OCI-LY7 (cell line): Measurements from ENCODE around the gene DGLUCY. TPM values are rescaled to one million over a fixed set of nuclear protein-coding genes. Genes with fewer than 3 reads are reported as not detected.

ENCODE experiments used
- BruUV-seq: library from RNA; stranded (reverse); fragments of 400-500 nt; replicated peaks from 2 replicates; lab custom pipeline; 2021; lab: Mats Ljungman, UMichigan
- CTCF ChIA-PET: fragments of 300-600 bp; sonication (Branson Sonifier 250); formaldehyde crosslinking; loops from one replicate; lab custom pipeline; 2022; ENCODE audit warnings: antibody characterized with exemption; ENCODE audit not compliant: unreplicated experiment; lab: Charles Lee
- POLR2A ChIA-PET: fragments of 300-600 bp; sonication (Branson Sonifier 250); formaldehyde crosslinking; loops from one replicate; lab custom pipeline; 2022; ENCODE audit warnings: antibody characterized with exemption; lab: Charles Lee
- DNase-seq: peaks from one replicate; pipeline ENCODE4 v3.0.0-alpha.2; 2015; ENCODE audit warnings: low spot score
- H2AFZ ChIP-seq: fragments of 200-600 bp; sonication (generic), shearing (Covaris generic); 2 replicates; pipeline ENCODE4 v1.6.1; 2014; ENCODE audit warnings: mild to moderate bottlenecking, antibody characterized with exemption, low read length, moderate library complexity
- H3K27ac ChIP-seq: fragments of 200-600 bp; sonication (generic); 2 replicates; pipeline ENCODE4 v1.5.1; 2014; ENCODE audit warnings: mixed run types, low read depth, mild to moderate bottlenecking, moderate library complexity, low read length, inconsistent platforms; ENCODE audit not compliant: poor library complexity, severe bottlenecking
- H3K36me3 ChIP-seq: fragments of 200-600 bp; sonication (generic); 2 replicates; pipeline ENCODE4 v1.6.1; 2014; ENCODE audit warnings: mild to moderate bottlenecking, antibody characterized with exemption, low read length, moderate library complexity, mixed read lengths; ENCODE audit not compliant: insufficient read depth
- H3K4me1 ChIP-seq: fragments of 200-600 bp; sonication (generic); 2 replicates; pipeline ENCODE4 v1.5.1; 2014; ENCODE audit warnings: mild to moderate bottlenecking, low read length; ENCODE audit not compliant: insufficient read depth, poor library complexity, severe bottlenecking
- H3K4me2 ChIP-seq: fragments of 200-600 bp; sonication (generic); 2 replicates; pipeline ENCODE4 v1.6.1; 2014; ENCODE audit warnings: mild to moderate bottlenecking, low read length
- H3K4me3 ChIP-seq: fragments of 200-600 bp; sonication (generic); 2 replicates; pipeline ENCODE4 v1.5.1; 2014; ENCODE audit warnings: mild to moderate bottlenecking, low read depth, low read length; ENCODE audit not compliant: poor library complexity, severe bottlenecking
- H3K79me2 ChIP-seq: fragments of 200-600 bp; sonication (generic); 2 replicates; pipeline ENCODE4 v1.6.1; 2016; ENCODE audit warnings: low read depth, mild to moderate bottlenecking, low read length, moderate library complexity, mixed read lengths; ENCODE audit not compliant: insufficient read depth
- H3K9me2 ChIP-seq: fragments of 200-600 bp; sonication (generic); 2 replicates; pipeline ENCODE4 v1.6.1; 2016; ENCODE audit warnings: mild to moderate bottlenecking, low read length, mixed read lengths; ENCODE audit not compliant: insufficient read depth
- H3K9me3 ChIP-seq: fragments of 200-600 bp; sonication (generic); 2 replicates; pipeline ENCODE4 v1.6.1; 2014; ENCODE audit warnings: mild to moderate bottlenecking, mixed run types, low read length, mixed read lengths
- H4K20me1 ChIP-seq: fragments of 200-600 bp; sonication (generic); 2 replicates; pipeline ENCODE4 v1.6.1; 2014; ENCODE audit warnings: mild to moderate bottlenecking, antibody characterized with exemption, low read length, moderate library complexity, mixed read lengths; ENCODE audit not compliant: insufficient read depth
- CTCF ChIP-seq: fragments of 200-600 bp; sonication (generic); conservative IDR thresholded peaks from 2 replicates; pipeline ENCODE4 v1.5.1; 2014; ENCODE audit warnings: mild to moderate bottlenecking, antibody characterized with exemption, low read length, moderate library complexity, mixed read lengths
- EZH2phosphoT487 ChIP-seq: fragments of 200-600 bp; sonication (generic); IDR thresholded peaks from 2 replicates; pipeline ENCODE4 v1.6.1; 2018; ENCODE audit warnings: low read depth, borderline replicate concordance, mild to moderate bottlenecking, mixed run types, antibody characterized with exemption, low read length, moderate library complexity, mixed read lengths
- intact Hi-C: fragments of 100-400 bp; cut with micrococcal nuclease; formaldehyde crosslinking; loops from one replicate; pipeline ENCODE4 v1.10.0; 2022; ENCODE audit not compliant: unreplicated experiment
- total RNA-seq, 2 experiments: library from RNA; depleted of rRNA in 1 of 2; stranded (reverse); fragments of >200 nt in 1 of 2; shearing (Covaris generic) in 1 of 2; gene quantifications; 2 replicates each; pipeline ENCODE4 v1.2.3, GENCODE V29; 2014 to 2022

DGLUCY gene
- total RNA-seq, 2 experiments from 2014 or later, result 37.6 to 56.8 TPM

GRCh38 chr14:91216731-91217226 lies 102.9 kb downstream of the DGLUCY start:
- Histone ChIP-seq H3K4me2 (no peak overlapping the region), H3K79me2 (no peaks in the 10 kb centered on the region), H3K4me3 (no peak overlapping the region), H3K4me1 (no peaks in the 10 kb centered on the region), H3K36me3 (peaks cover 22% of the 10 kb centered on the region), H3K27ac (no peak overlapping the region), H3K9me2 (no peaks in the 10 kb centered on the region), H4K20me1 (no peaks in the 10 kb centered on the region), H3K9me3 (no peaks in the 10 kb centered on the region), H2AFZ (no peak overlapping the region)
- TF ChIP-seq CTCF, result no peak
- no peak for TF ChIP-seq EZH2phosphoT487
- ChIA-PET CTCF (interaction anchor here (0.6 kb wide), 1 partner anchor 11 kb away, joined by 4 read pairs; no protein-coding TSS in a partner anchor), POLR2A (interaction anchor here (0.7 kb wide), 1 partner anchor 295 kb away, joined by 3 read pairs; no protein-coding TSS in a partner anchor)
- intact Hi-C loops, result no loop called here
- no TSS peak for BruUV-seq
- DNase-seq, result no peak

GRCh38 chr14:91218014-91218413 lies 104.1 kb downstream of the DGLUCY start:
- no peaks in the 10 kb centered on the region for H3K79me2 ChIP-seq
- no peak for DNase-seq
- no TSS peak for BruUV-seq

More at GRCh38 chr14:91218014-91218413, 104.1 kb downstream of the DGLUCY start:
- Histone ChIP-seq H3K9me3 (no peaks in the 10 kb centered on the region), H3K36me3 (peaks cover 18% of the 10 kb centered on the region), H4K20me1 (no peaks in the 10 kb centered on the region), H3K9me2 (no peaks in the 10 kb centered on the region), H2AFZ (no peak overlapping the region), H3K4me1 (no peaks in the 10 kb centered on the region), H3K4me3 (no peak overlapping the region), H3K27ac (no peak overlapping the region), H3K4me2 (no peak overlapping the region)
- intact Hi-C loops, result no loop called here
- ChIA-PET POLR2A (no interaction called here), CTCF (no interaction called here)
- TF ChIP-seq CTCF (no peak), EZH2phosphoT487 (no peak)
